ENCODE results near the gene POLE3.

Gene POLE3

GRCh38 chr9:113389451-113389850, 21.0 kb downstream of the POLE3 start:
- TF ChIP-seq CTCF (IDR thresholded peaks at IDR 0.05): no peak

GRCh38 chr9:113388833-113389232, 21.6 kb downstream of the POLE3 start:
- no peak for TF ChIP-seq CTCF (IDR thresholded peaks at IDR 0.05)

GRCh38 chr9:113387560-113388230, 22.8 kb downstream of the POLE3 start:
- TF ChIP-seq CTCF (IDR thresholded peaks at IDR 0.05): no peak

GRCh38 chr9:113386571-113387393, 23.7 kb downstream of the POLE3 start:
- TF ChIP-seq CTCF (IDR thresholded peaks at IDR 0.05): no peak

GRCh38 chr9:113381909-113382411, 28.5 kb downstream of the POLE3 start:
- TF ChIP-seq CTCF (IDR thresholded peaks at IDR 0.05): no peak

GRCh38 chr9:113380869-113381378, 29.6 kb downstream of the POLE3 start:
- no peak for TF ChIP-seq CTCF (IDR thresholded peaks at IDR 0.05)

GRCh38 chr9:113376634-113377567, 33.6 kb downstream of the POLE3 start, which contains the start of gene HDHD3:
Gene HDHD3, minus strand, starts transcription at chr9:113376986. Its CDS starts 2,632 bp downstream, at chr9:113374354.
- no peak for TF ChIP-seq CTCF (IDR thresholded peaks at IDR 0.05)
